Measurements from ENCODE around the gene ZNF280C.

DNA sequence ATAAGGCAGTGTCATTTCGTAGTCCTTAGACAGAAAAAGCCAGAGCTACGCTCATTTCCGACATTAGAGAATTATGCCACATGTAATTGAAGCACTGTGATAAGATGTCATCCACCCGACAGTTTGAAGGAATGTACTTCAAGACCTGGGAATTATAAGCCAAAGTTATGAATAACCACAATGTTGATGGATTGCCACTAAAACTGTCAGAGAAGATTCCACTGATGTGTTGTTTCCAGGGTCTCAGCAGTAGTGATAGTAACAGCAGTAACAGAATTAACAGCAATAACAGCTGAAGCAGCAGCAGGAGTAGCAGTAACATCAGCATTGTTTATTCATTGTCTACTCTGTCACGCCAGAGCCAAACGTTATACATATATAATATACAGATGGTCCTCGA, 72.2 kb downstream of the ZNF280C start:
- TF ChIP-seq, protein P1, sequence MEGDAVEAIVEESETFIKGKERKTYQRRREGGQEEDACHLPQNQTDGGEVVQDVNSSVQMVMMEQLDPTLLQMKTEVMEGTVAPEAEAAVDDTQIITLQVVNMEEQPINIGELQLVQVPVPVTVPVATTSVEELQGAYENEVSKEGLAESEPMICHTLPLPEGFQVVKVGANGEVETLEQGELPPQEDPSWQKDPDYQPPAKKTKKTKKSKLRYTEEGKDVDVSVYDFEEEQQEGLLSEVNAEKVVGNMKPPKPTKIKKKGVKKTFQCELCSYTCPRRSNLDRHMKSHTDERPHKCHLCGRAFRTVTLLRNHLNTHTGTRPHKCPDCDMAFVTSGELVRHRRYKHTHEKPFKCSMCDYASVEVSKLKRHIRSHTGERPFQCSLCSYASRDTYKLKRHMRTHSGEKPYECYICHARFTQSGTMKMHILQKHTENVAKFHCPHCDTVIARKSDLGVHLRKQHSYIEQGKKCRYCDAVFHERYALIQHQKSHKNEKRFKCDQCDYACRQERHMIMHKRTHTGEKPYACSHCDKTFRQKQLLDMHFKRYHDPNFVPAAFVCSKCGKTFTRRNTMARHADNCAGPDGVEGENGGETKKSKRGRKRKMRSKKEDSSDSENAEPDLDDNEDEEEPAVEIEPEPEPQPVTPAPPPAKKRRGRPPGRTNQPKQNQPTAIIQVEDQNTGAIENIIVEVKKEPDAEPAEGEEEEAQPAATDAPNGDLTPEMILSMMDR (IDR thresholded peaks at IDR 0.05; ENCODE audit: poor library complexity) = no peak
- TF ChIP-seq EZH2 (IDR thresholded peaks at IDR 0.05; ENCODE audit: borderline replicate concordance) = no peak
